HG03025 (cell line): ENCODE measurements around the gene STAT5B.
"Not testable (repeated sequence)": the region's sequence is repeated elsewhere in the genome, so short reads cannot be mapped to it uniquely, and the experiment has no call there.

Experiments used
- ATAC-seq: cut with Tn5 transposase; IDR thresholded peaks from one replicate; pipeline ENCODE4 v1.9.1; 2021; ENCODE audit warnings: mild to moderate bottlenecking, moderate library complexity; ENCODE audit not compliant: unreplicated experiment, low FRiP score

Gene STAT5B

GRCh38 chr17:42307362-42307927 lies 31.3 kb upstream of the STAT5B start:
- ATAC-seq, result no peak

- no peak for ATAC-seq
Observed at GRCh38 chr17:42306385-42306667, 30.1 kb upstream of the STAT5B start.

- ATAC-seq, result no peak
Observed at GRCh38 chr17:42305543-42306384, 29.6 kb upstream of the STAT5B start.

- not testable (repeated sequence) for ATAC-seq
Observed at GRCh38 chr17:42305031-42305330, 28.8 kb upstream of the STAT5B start.

- ATAC-seq, result no peak
Observed at GRCh38 chr17:42304187-42305030, 28.2 kb upstream of the STAT5B start.

- ATAC-seq, result no peak
Observed at GRCh38 chr17:42303694-42304093, 27.5 kb upstream of the STAT5B start.

GRCh38 chr17:42301022-42301421 lies 24.8 kb upstream of the STAT5B start:
- ATAC-seq, result no peak

- ATAC-seq, result not testable (repeated sequence)
Observed at GRCh38 chr17:42299913-42300312, 23.7 kb upstream of the STAT5B start.

GRCh38 chr17:42299361-42299760 lies 23.2 kb upstream of the STAT5B start:
- ATAC-seq, result not testable (repeated sequence)

- not testable (repeated sequence) for ATAC-seq
Observed at GRCh38 chr17:42297775-42298174, 21.6 kb upstream of the STAT5B start.

GRCh38 chr17:42296012-42296411 lies 19.8 kb upstream of the STAT5B start:
- ATAC-seq, result no peak

GRCh38 chr17:42294469-42295398 lies 18.5 kb upstream of the STAT5B start:
- no peak for ATAC-seq

GRCh38 chr17:42291129-42291528 lies 14.9 kb upstream of the STAT5B start:
- ATAC-seq, result no peak

GRCh38 chr17:42290577-42290976 lies 14.4 kb upstream of the STAT5B start:
- no peak for ATAC-seq

- no peak for ATAC-seq
Observed at GRCh38 chr17:42289611-42290181, 13.5 kb upstream of the STAT5B start.

GRCh38 chr17:42288803-42289610 lies 12.8 kb upstream of the STAT5B start:
- ATAC-seq, result no peak

GRCh38 chr17:42287977-42288802 lies 12.0 kb upstream of the STAT5B start, which contains the start of gene STAT5A:
TSS of gene STAT5A (plus strand) at chr17:42288498. CDS start at chr17:42289412, 914 bp downstream.
- ATAC-seq, result no peak

GRCh38 chr17:42287305-42287976 lies 11.2 kb upstream of the STAT5B start:
- no peak for ATAC-seq
